ENCODE data around the gene ABCA6. TPM values are rescaled to one million over a fixed set of nuclear protein-coding genes. Genes with fewer than 3 reads are reported as not detected.

Gene ABCA6
- total and polyA plus RNA-seq, 2 of the 13 experiments (the other 11 are each of a cell fraction or from before 2014, with no cell fraction given) = 0.05 to 0.11 TPM

GRCh38 chr17:69047368-69048263 lies 94.1 kb downstream of the ABCA6 start (continued):
- 0 out of 2 replicates have a peak, but pooled peaks have one; percentile 34 for TF ChIP-seq DNMT3B (CRISPR knock-in tag; conservative IDR thresholded peaks at IDR 0.05)
- peak; percentile 97 for TF ChIP-seq ELF3 (CRISPR knock-in tag; IDR thresholded peaks at IDR 0.05)
- 0 out of 2 replicates have a peak, but pooled peaks have one; percentile 18 for TF ChIP-seq ZNF441 (CRISPR knock-in tag; IDR thresholded peaks at IDR 0.05; ENCODE audit: borderline replicate concordance)
- TF ChIP-seq NFE2L2 (IDR thresholded peaks at IDR 0.05; ENCODE audit: low read length) = no peak
- peak; percentile 68 for TF ChIP-seq ZNF709 (CRISPR knock-in tag; IDR thresholded peaks at IDR 0.05)
- peak; percentile 71 for TF ChIP-seq YEATS4 (CRISPR knock-in tag; IDR thresholded peaks at IDR 0.05; ENCODE audit: borderline replicate concordance)
- peak; percentile 89 for TF ChIP-seq PBX2 (CRISPR knock-in tag; IDR thresholded peaks at IDR 0.05)
- 0 out of 2 replicates have a peak, but pooled peaks have one; percentile 56 for TF ChIP-seq ZNF124 (CRISPR knock-in tag; IDR thresholded peaks at IDR 0.05)
- 0 out of 2 replicates have a peak, but pooled peaks have one; percentile 23 for TF ChIP-seq PRDM10 (CRISPR knock-in tag; IDR thresholded peaks at IDR 0.05; ENCODE audit: low read depth)
- TF ChIP-seq MEF2D (CRISPR knock-in tag; IDR thresholded peaks at IDR 0.05) = peak; percentile 95
- no peak; the same call in 1 of the 2 replicates for TF ChIP-seq MTA1 (CRISPR knock-in tag; IDR thresholded peaks at IDR 0.05; ENCODE audit: borderline replicate concordance)
- 0 out of 2 replicates have a peak, but pooled peaks have one; percentile 16 for TF ChIP-seq ZNF224 (CRISPR knock-in tag; IDR thresholded peaks at IDR 0.05)
- TF ChIP-seq ZNF136 (CRISPR knock-in tag; IDR thresholded peaks at IDR 0.05; ENCODE audit: low read depth) = peak; percentile 89
- peak; percentile 81; the same call in 1 of the 2 replicates for TF ChIP-seq KLF6 (CRISPR knock-in tag; IDR thresholded peaks at IDR 0.05)
- TF ChIP-seq AFF4 (CRISPR knock-in tag; IDR thresholded peaks at IDR 0.05) = peak; percentile 35; the same call in 1 of the 2 replicates
- peak; percentile 51; the same call in 1 of the 2 replicates for TF ChIP-seq GMEB1 (CRISPR knock-in tag; IDR thresholded peaks at IDR 0.05; ENCODE audit: borderline replicate concordance)
- TF ChIP-seq JARID2 (CRISPR knock-in tag; IDR thresholded peaks at IDR 0.05; ENCODE audit: insufficient replicate concordance) = no peak

Data from HepG2 (cell line).